Endothelial cell of umbilical vein (primary cell): ENCODE measurements around the gene KCNIP1. TPM values are rescaled to one million over a fixed set of nuclear protein-coding genes. Genes with fewer than 3 reads are reported as not detected.

Experiments used
- BruUV-seq: library from RNA; stranded (reverse); fragments of 400-500 nt; replicated peaks from 2 replicates; lab custom pipeline; 2021; lab: Mats Ljungman, UMichigan
- CTCF ChIA-PET: fragments of 300-600, 350-600 bp; sonication (Branson Sonifier 250); formaldehyde crosslinking; loops from one replicate; lab custom pipeline; 2021; ENCODE audit warnings: antibody characterized with exemption, inconsistent platforms; lab: Charles Lee
- POLR2A ChIA-PET: fragments of 300-600, 350-600 bp; sonication (Branson Sonifier 250); formaldehyde crosslinking; loops from one replicate; lab custom pipeline; 2021; ENCODE audit warnings: antibody characterized with exemption, inconsistent platforms; lab: Charles Lee
- DNase-seq: peaks from one replicate; pipeline ENCODE4 v3.0.0-alpha.2; 2011; ENCODE audit warnings: low read depth, low spot score
- FAIRE-seq: peaks from 2 replicates; lab custom pipeline; 2011; peaks lifted over from hg19 to GRCh38; lab: Jason Lieb, UNC
- H2AFZ ChIP-seq: 2 replicates; pipeline ENCODE4 v1.6.0; 2012; ENCODE audit warnings: low read depth, low read length, control low read depth, inconsistent platforms
- H3K27ac ChIP-seq: 2 replicates; pipeline ENCODE4 v1.5.1; 2011; ENCODE audit warnings: low read depth, mild to moderate bottlenecking, control low read depth, low read length, moderate library complexity; ENCODE audit not compliant: insufficient read depth
- H3K27me3 ChIP-seq, 2 experiments: 2 replicates each; pipeline versions ENCODE4 v1.6.0 to v1.6.1; 2011; ENCODE audit warnings: low read length in 2 of 2, mixed read lengths in 1 of 2; ENCODE audit not compliant: control insufficient read depth in 2 of 2, insufficient read depth in 2 of 2
- H3K36me3 ChIP-seq, 2 experiments: 2 replicates in 1 of 2; 3 replicates in 1 of 2; pipeline ENCODE4 v1.5.1; 2011; ENCODE audit warnings: low read length in 2 of 2, mild to moderate bottlenecking in 1 of 2, moderate library complexity in 1 of 2; ENCODE audit not compliant: control insufficient read depth in 2 of 2, insufficient read depth in 2 of 2; ENCODE audit errors: extremely low read depth in 1 of 2
- H3K4me1 ChIP-seq: 3 replicates; pipeline ENCODE4 v1.5.1; 2011; ENCODE audit warnings: mild to moderate bottlenecking, low read length; ENCODE audit not compliant: control insufficient read depth, insufficient read depth; ENCODE audit errors: extremely low read depth
- H3K4me2 ChIP-seq: 2 replicates; pipeline ENCODE4 v1.6.1; 2011; ENCODE audit warnings: low read length, control low read depth, mixed read lengths; ENCODE audit not compliant: insufficient read depth
- H3K4me3 ChIP-seq, 3 experiments: fragments of 200-600 bp in 1 of 3; sonication (generic), shearing (Covaris generic) in 1 of 3; replicated peaks in 1 of 3; 2 replicates each; pipeline ENCODE4 v1.5.1; 2011 to 2016; ENCODE audit warnings: control low read depth in 3 of 3, low read length in 3 of 3, mild to moderate bottlenecking in 2 of 3, inconsistent platforms in 1 of 3, low read depth in 1 of 3, moderate library complexity in 1 of 3; ENCODE audit not compliant: insufficient read depth in 1 of 3
- H3K79me2 ChIP-seq: 2 replicates; pipeline ENCODE4 v1.6.0; 2012; ENCODE audit warnings: low read length, inconsistent platforms; ENCODE audit not compliant: control insufficient read depth, insufficient read depth
- H3K9ac ChIP-seq: replicated peaks from 2 replicates; pipeline ENCODE3; 2011; ENCODE audit warnings: low read length, control low read depth; ENCODE audit not compliant: insufficient read depth; ENCODE audit errors: extremely low read depth
- H3K9me1 ChIP-seq: replicated peaks from 3 replicates; pipeline ENCODE4 v1.6.0; 2011; ENCODE audit warnings: mild to moderate bottlenecking, low read length; ENCODE audit not compliant: control insufficient read depth, insufficient read depth; ENCODE audit errors: extremely low read depth
- H3K9me3 ChIP-seq: replicated peaks from 2 replicates; pipeline ENCODE4 v1.5.1; 2012; ENCODE audit warnings: low read length, inconsistent platforms; ENCODE audit not compliant: control insufficient read depth, insufficient read depth
- H4K20me1 ChIP-seq: replicated peaks from 2 replicates; pipeline ENCODE3; 2011; ENCODE audit warnings: mild to moderate bottlenecking, low read length; ENCODE audit not compliant: control insufficient read depth, insufficient read depth; ENCODE audit errors: extremely low read depth
- EZH2 ChIP-seq: IDR thresholded peaks from 2 replicates; pipeline ENCODE4 v1.6.1; 2012; ENCODE audit warnings: borderline replicate concordance, low read depth, mild to moderate bottlenecking, moderate library complexity, low read length, inconsistent platforms; ENCODE audit not compliant: severe bottlenecking
- FOS ChIP-seq: IDR thresholded peaks from 2 replicates; pipeline ENCODE4 v1.6.1; 2011; ENCODE audit warnings: mild to moderate bottlenecking, low read length, moderate library complexity, borderline replicate concordance; ENCODE audit not compliant: insufficient read depth
- GATA2 ChIP-seq: IDR thresholded peaks from 2 replicates; pipeline ENCODE4 v1.7.0; 2011; ENCODE audit warnings: low read depth, mild to moderate bottlenecking, moderate library complexity, mixed read lengths, low read length; ENCODE audit not compliant: insufficient read length, insufficient read depth
- JUN ChIP-seq: IDR thresholded peaks from 2 replicates; pipeline ENCODE4 v1.6.1; 2011; ENCODE audit warnings: borderline replicate concordance, low read depth; ENCODE audit not compliant: insufficient read length, insufficient read depth
- MAX ChIP-seq: IDR thresholded peaks from 2 replicates; pipeline ENCODE4 v1.6.1; 2011; ENCODE audit not compliant: insufficient read depth, insufficient read length
- MYC ChIP-seq: IDR thresholded peaks from one replicate; pipeline ENCODE4 v1.6.1; 2011; ENCODE audit warnings: mild to moderate bottlenecking, low read depth, low read length
- POLR2A ChIP-seq: IDR thresholded peaks from 2 replicates; pipeline ENCODE4 v1.6.1; 2012; ENCODE audit warnings: low read depth, mild to moderate bottlenecking, control low read depth, low read length
- POLR2AphosphoS5 ChIP-seq: IDR thresholded peaks from 2 replicates; pipeline ENCODE4 v1.6.1; 2012; ENCODE audit warnings: low read depth, mild to moderate bottlenecking, control low read depth, low read length, moderate library complexity; ENCODE audit not compliant: insufficient read depth
- dilution Hi-C: fragments of 300-500 bp; cut with MboI; formaldehyde crosslinking; loops from one replicate; pipeline ENCODE4 v1.15.0; 2019; ENCODE audit warnings: low sequenced_read_pairs; ENCODE audit not compliant: extremely low pct_ligation_motif_present
- intact Hi-C: fragments of 100-400 bp; cut with micrococcal nuclease; formaldehyde crosslinking; loops from one replicate; pipeline ENCODE4 v1.10.0; 2022
- polyA plus RNA-seq, 4 experiments: library from polyadenylated mRNA; depleted of rRNA in 3 of 4; stranded (reverse) in 3 of 4; unstranded in 1 of 4; fragments of >200 nt; gene quantifications; 2 replicates each; pipeline versions ENCODE4 v1.2.1 to v1.2.3, GENCODE V29; 2011 to 2012; ENCODE audit warnings: missing spikeins in 1 of 4
- total RNA-seq: library from RNA; stranded (reverse); gene quantifications from 2 replicates; pipeline ENCODE4 v1.2.3, GENCODE V29; 2021
- TF ChIP-seq, protein P1 (sequence below), 2 donors: IDR thresholded peaks; 1 replicate in 1 of 2; 2 replicates in 1 of 2; pipeline ENCODE4 v1.5.1; 2011; ENCODE audit warnings: low read length in 2 of 2, mild to moderate bottlenecking in 2 of 2, moderate library complexity in 2 of 2, control low read depth in 1 of 2, inconsistent platforms in 1 of 2, low read depth in 1 of 2; ENCODE audit not compliant: insufficient read depth in 1 of 2; ENCODE audit errors: extremely low read depth in 1 of 2

The KCNIP1 gene
- total and polyA plus RNA-seq, 2 donors (not counting 3 experiments of a cell fraction or from before 2014, with no cell fraction given), result 0.15 TPM; not detected in 1

DNA sequence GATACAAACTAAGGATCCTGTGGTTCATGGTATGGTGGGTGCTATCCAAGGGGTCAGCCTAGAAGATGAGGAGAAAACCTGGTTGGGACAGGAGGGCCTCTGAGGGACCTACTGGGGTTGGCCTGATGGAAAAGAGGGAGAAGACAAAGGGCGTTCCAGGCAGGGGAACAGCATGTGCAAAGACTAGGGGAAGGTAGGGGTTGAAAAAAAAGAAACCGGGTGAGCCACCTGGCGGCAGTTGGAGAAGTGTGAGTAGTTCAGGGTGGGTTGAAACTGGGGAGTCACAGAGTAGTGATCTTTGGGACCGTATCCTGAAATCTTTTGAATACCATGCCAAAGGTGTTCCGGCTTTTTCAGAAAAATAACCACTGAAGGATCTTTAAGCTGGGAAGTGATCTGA lies 271.0 kb downstream of the KCNIP1 start:
- CTCF ChIA-PET, result no interaction called here
- no peak for DNase-seq
- BruUV-seq, result no TSS peak

More for the DNA sequence above, 271.0 kb downstream of the KCNIP1 start:
- no peak overlapping the region for H2AFZ ChIP-seq
- no peaks in the 10 kb centered on the region for H3K27me3 ChIP-seq
- dilution Hi-C loops (no loop called here), intact Hi-C loops (no loop called here)
- no peak overlapping the region for H3K4me2 ChIP-seq
- H4K20me1 ChIP-seq, result no peaks in the 10 kb centered on the region
- H3K79me2 ChIP-seq, result no peaks in the 10 kb centered on the region
- H3K27ac ChIP-seq, result no peak overlapping the region
- POLR2A ChIA-PET, result no interaction called here
- no peak for FAIRE-seq
- no peak overlapping the region for H3K9ac ChIP-seq
- no peaks in the 10 kb centered on the region for H3K4me1 ChIP-seq
- TF ChIP-seq POLR2A (no peak), FOS (no peak), MAX (no peak), MYC (no peak), JUN (no peak), GATA2 (no peak), EZH2 (no peak), POLR2AphosphoS5 (no peak)
- TF ChIP-seq, protein P1, sequence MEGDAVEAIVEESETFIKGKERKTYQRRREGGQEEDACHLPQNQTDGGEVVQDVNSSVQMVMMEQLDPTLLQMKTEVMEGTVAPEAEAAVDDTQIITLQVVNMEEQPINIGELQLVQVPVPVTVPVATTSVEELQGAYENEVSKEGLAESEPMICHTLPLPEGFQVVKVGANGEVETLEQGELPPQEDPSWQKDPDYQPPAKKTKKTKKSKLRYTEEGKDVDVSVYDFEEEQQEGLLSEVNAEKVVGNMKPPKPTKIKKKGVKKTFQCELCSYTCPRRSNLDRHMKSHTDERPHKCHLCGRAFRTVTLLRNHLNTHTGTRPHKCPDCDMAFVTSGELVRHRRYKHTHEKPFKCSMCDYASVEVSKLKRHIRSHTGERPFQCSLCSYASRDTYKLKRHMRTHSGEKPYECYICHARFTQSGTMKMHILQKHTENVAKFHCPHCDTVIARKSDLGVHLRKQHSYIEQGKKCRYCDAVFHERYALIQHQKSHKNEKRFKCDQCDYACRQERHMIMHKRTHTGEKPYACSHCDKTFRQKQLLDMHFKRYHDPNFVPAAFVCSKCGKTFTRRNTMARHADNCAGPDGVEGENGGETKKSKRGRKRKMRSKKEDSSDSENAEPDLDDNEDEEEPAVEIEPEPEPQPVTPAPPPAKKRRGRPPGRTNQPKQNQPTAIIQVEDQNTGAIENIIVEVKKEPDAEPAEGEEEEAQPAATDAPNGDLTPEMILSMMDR (IDR thresholded peaks at IDR 0.05; ENCODE audit: extremely low read depth in 1 of 2, insufficient read depth in 1 of 2, low read depth in 1 of 2, low read length in 2 of 2), result no peak
- H3K4me3 ChIP-seq, result no peak overlapping the region
- H3K9me3 ChIP-seq, result no peaks in the 10 kb centered on the region
- H3K36me3 ChIP-seq, result no peaks in the 10 kb centered on the region
- H3K9me1 ChIP-seq, result no peaks in the 10 kb centered on the region
